GM21381 (cell line): ENCODE data around the gene DLGAP4.
"Not testable (repeated sequence)": the region's sequence is repeated elsewhere in the genome, so short reads cannot be mapped to it uniquely, and the experiment has no call there.

Source experiments
- ATAC-seq: cut with Tn5 transposase; IDR thresholded peaks from one replicate; pipeline ENCODE4 v1.9.1; 2021; ENCODE audit warnings: mild to moderate bottlenecking, moderate library complexity; ENCODE audit not compliant: unreplicated experiment

Gene DLGAP4

GRCh38 chr20:36547186-36548005 is 241.3 kb downstream of the DLGAP4 start:
- no peak for ATAC-seq

- no peak for ATAC-seq
Measured at GRCh38 chr20:36548006-36548315, 241.8 kb downstream of the DLGAP4 start.

GRCh38 chr20:36548704-36549627 is 242.8 kb downstream of the DLGAP4 start:
- ATAC-seq, result no peak

DNA sequence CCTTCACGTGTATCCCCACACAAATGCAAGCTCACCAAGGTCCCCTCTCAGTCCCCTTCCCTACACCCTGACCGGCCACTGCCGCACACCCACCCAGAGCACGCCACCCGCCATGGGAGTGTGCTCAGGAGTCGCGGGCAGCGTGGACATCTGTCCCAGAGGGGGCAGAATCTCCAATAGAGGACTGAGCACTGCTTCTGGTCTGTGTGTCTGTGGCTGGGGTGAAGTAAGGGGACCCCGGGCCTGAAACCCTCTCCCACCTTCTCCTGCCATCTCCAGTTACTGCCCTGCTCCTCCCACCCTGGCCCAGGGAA is 243.4 kb downstream of the DLGAP4 start:
- ATAC-seq, result no peak

- ATAC-seq, result no peak
Measured at GRCh38 chr20:36549942-36550789, 244.0 kb downstream of the DLGAP4 start.

GRCh38 chr20:36550790-36551299 is 244.7 kb downstream of the DLGAP4 start:
- ATAC-seq, result no peak

GRCh38 chr20:36555248-36555647 is 249.1 kb downstream of the DLGAP4 start:
- ATAC-seq, result no peak

DNA sequence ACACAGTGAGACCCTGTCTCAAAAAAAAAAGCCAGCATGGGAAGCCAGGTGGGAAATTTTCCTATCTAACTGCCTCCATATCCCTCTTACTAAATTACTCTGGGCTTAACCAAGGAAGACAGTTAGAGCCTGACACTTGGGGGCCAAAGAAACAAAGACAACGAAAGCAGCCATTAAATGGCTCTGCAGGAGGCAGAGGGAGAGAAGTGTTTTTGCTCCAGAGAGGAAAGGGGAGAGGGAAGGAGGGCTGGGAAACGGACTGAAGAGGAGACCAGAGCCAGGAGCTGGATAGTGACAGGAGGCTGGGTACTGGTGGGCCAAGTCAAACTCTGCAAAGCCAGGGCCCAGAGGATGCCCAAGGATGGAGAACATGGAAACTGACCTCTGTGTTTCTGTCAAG is 256.6 kb downstream of the DLGAP4 start:
- ATAC-seq, result no peak

- ATAC-seq, result no peak
Measured at GRCh38 chr20:36563374-36563773, 257.2 kb downstream of the DLGAP4 start.

GRCh38 chr20:36564078-36564725 is 258.1 kb downstream of the DLGAP4 start:
- not testable (repeated sequence) for ATAC-seq

DNA sequence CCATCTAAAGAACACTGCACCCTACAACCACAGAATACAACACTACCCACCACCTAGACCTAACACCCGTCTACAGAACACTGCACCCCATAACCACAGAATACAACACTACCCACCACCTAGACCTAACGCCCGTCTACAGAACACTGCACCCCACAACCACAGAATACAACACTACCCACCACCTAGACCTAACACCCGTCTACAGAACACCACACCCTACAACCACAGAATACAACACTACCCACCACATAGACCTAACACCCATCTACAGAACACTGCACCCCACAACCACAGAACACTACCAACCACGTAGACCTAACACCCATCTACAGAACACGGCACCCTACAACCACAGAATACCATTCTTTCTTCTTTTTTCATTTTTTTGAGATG is 258.6 kb downstream of the DLGAP4 start:
- ATAC-seq, result not testable (repeated sequence)

DNA sequence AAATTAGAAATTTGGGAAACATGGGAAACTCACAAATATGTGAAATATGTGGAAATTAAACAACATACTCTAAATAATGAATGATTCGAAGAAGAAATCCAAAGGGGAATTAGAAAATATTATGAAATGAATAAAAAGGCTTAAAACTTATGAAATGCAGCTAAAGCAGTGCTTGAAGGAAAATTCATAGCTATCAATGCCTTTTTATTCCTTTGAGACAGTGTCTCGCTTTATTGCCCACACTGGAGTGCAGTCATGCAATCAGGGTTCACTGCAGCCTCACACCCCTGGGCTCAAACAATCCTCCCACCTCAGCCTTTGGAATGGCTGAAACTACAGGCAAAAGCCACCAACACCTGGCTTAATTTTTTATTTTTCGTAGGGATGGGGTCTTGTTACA is 259.4 kb downstream of the DLGAP4 start:
- no peak for ATAC-seq

DNA sequence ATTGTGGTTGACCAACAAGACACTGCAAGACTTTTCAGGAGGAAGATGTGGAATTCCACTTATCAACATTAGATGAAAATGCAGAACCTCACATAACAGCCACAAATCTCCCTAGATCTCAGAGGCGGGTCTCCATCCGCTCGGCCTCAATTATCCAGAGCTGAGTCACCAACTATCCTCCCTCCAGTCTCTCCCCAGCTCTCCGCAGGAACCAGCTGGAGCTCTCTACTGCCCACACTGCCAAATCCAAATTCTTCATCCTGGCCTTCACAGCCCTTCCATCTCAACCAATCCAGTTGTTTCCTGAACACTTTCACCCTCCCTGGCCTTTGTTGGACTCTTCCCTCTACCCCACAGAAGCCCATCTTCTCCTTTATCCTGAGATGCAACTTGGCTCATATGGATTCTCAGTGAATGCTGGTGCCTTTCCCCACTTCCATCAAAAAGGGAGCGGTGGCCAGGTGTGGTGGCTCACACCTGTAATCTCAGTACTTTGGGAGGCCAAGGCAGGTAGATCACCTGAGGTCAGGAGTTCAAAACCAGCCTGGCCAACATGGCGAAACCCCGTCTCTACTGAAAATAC is 263.8 kb downstream of the DLGAP4 start:
- no peak for ATAC-seq

- no peak for ATAC-seq
Measured at GRCh38 chr20:36571564-36572504, 265.7 kb downstream of the DLGAP4 start.

- ATAC-seq, result no peak
Measured at GRCh38 chr20:36572701-36573102, 266.6 kb downstream of the DLGAP4 start.

DNA sequence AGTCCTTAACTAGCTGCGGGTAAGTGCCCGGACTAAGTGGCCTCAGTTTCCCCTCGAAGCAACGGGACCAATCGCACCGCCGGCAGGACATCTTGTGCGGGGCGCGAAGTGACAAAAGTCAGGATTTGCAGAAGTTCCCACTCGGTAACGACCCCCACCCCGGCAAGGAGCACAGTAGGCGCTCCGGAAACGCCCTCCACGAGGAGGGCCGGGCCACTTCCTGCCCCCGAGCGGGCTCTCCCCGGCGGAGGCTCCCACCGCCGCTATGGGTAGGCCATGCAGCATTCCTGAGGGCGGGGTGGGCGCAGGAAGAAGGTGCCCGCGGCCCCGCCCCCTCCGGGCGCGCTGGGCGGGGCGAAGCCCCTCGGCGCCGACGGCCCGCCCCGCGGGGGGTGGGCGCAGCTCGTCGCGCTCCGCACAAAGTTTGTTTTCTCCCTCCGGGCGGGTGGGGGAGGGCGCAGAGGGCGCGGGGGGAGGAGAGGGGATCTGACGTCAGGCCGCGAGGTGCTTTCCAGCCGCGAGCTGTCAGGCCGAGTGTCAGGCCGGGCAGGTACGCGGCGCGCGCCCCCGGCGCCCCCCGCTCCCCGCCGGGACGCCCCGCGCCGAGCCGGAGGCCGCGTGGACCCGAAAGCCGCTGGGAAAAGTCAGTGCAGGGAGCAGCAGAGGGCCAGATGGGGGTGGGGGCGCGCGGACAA is 267.1 kb downstream of the DLGAP4 start, which contains the start of gene TGIF2:
TGIF2 (plus strand) TSS at position 495 of the 695 bp plus-strand sequence. CDS start 5,178 bp downstream, outside the sequence.
- peak; percentile 72 for ATAC-seq

DNA sequence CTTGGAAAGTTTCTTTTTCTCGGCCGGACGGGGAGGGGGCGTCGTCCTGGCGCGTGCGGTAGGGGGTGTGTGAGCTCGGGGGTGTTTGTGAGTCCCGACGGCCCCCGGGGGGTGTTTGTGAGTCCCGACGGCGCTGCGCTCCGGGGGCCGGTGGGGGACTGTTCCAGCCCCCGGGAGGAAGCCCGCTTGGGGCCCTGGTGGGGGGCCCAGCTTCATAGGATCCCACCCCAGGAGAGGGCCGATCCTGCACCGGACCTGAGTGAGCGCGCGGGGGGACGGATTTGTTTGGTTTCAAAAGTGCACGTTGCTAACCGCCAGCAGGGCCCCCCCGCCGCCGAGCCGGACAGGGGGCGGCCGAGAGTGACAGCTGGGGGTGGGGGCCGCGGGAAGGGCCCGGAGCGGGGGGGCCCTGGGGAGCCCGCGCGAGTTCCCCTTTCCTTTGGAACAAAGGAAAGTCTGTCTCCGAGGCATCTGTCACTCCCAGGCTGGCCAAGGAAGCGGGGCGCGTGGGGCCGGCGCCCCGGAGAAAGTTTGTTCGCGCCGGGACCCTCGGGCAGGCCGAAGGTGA is 267.7 kb downstream of the DLGAP4 start:
- ATAC-seq, result no peak
